HG02884 (cell line): ENCODE measurements around the gene TRIM7.
A peak's percentile ranks its signal among the peaks of the same experiment; 100 is the strongest.

ENCODE experiments used
- ATAC-seq: cut with Tn5 transposase; IDR thresholded peaks from one replicate; pipeline ENCODE4 v1.9.1; 2021; ENCODE audit warnings: mild to moderate bottlenecking, moderate library complexity; ENCODE audit not compliant: unreplicated experiment

The TRIM7 gene

GRCh38 chr5:181204826-181205760 is at the start of gene TRIM7:
Gene TRIM7, minus strand, starts transcription at chr5:181205196. Its CDS starts 86 bp downstream, at chr5:181205110.
- no peak for ATAC-seq

- ATAC-seq = no peak
These were observed 43.3 kb upstream of the TRIM7 start for GRCh38 chr5:181248277-181248676.

GRCh38 chr5:181246276-181247049 is 41.5 kb upstream of the TRIM7 start:
- ATAC-seq = peak; percentile 39

- no peak for ATAC-seq
These were observed 40.7 kb upstream of the TRIM7 start for GRCh38 chr5:181245427-181246275.

GRCh38 chr5:181243564-181244343 is 38.8 kb upstream of the TRIM7 start, which contains the start of gene RACK1:
Gene RACK1, minus strand, starts transcription at chr5:181243906. Its CDS starts 106 bp downstream, at chr5:181243800.
- peak; percentile 58 for ATAC-seq

- ATAC-seq = no peak
These were observed 38.1 kb upstream of the TRIM7 start for GRCh38 chr5:181243018-181243563.

GRCh38 chr5:181242031-181242451 is 37.0 kb upstream of the TRIM7 start:
- ATAC-seq = no peak

- no peak for ATAC-seq
These were observed 36.5 kb upstream of the TRIM7 start for GRCh38 chr5:181241393-181241975.

- no peak for ATAC-seq
These were observed 34.2 kb upstream of the TRIM7 start for GRCh38 chr5:181239062-181239663.

- no peak for ATAC-seq
These were observed 32.9 kb upstream of the TRIM7 start for GRCh38 chr5:181237729-181238385.

GRCh38 chr5:181236954-181237641 is 32.1 kb upstream of the TRIM7 start:
- no peak for ATAC-seq

- ATAC-seq = no peak
These were observed 31.5 kb upstream of the TRIM7 start for GRCh38 chr5:181236471-181236870.

- ATAC-seq = no peak
These were observed 30.8 kb upstream of the TRIM7 start for GRCh38 chr5:181235689-181236366.

GRCh38 chr5:181235323-181235688 is 30.3 kb upstream of the TRIM7 start:
- ATAC-seq = no peak

- no peak for ATAC-seq
These were observed 29.7 kb upstream of the TRIM7 start for GRCh38 chr5:181234455-181235306.

- no peak for ATAC-seq
These were observed 28.9 kb upstream of the TRIM7 start for GRCh38 chr5:181233801-181234454.
